H7 (cell line): ENCODE measurements around the gene GFER. TPM values are rescaled to one million over a fixed set of nuclear protein-coding genes. Genes with fewer than 3 reads are reported as not detected.

Experiments used
- DNase-seq: peaks from one replicate; pipeline ENCODE4 v3.0.0; 2012
- H3K27me3 ChIP-seq: 2 replicates; pipeline ENCODE4 v1.6.0; 2011; ENCODE audit warnings: mild to moderate bottlenecking, low read length; ENCODE audit not compliant: control insufficient read depth, insufficient read depth
- H3K36me3 ChIP-seq: replicated peaks from 2 replicates; pipeline ENCODE4 v1.5.1; 2011; ENCODE audit warnings: low read length; ENCODE audit not compliant: control insufficient read depth, insufficient read depth
- H3K4me3 ChIP-seq: 2 replicates; pipeline ENCODE4 v1.5.1; 2011; ENCODE audit warnings: low read depth, mild to moderate bottlenecking, control low read depth, low read length, moderate library complexity; ENCODE audit not compliant: insufficient read depth
- total RNA-seq: library from RNA; depleted of rRNA; stranded (reverse); fragments of >200 nt; shearing (Covaris generic); gene quantifications from 2 replicates; pipeline ENCODE4 v1.2.3, GENCODE V29; 2014; rRNA removed

GFER gene
- total RNA-seq, 1 experiment from 2014 or later, result 75.1 TPM

- H3K36me3 ChIP-seq, result no peaks in the 10 kb centered on the region
- H3K4me3 ChIP-seq, result no peak overlapping the region
- H3K27me3 ChIP-seq, result no peaks in the 10 kb centered on the region
- peak; percentile 76 for DNase-seq
These were observed 51.6 kb downstream of the GFER start for GRCh38 chr16:2035431-2036199.

- DNase-seq, result no peak
- H3K27me3 ChIP-seq, result no peaks in the 10 kb centered on the region
- no peaks in the 10 kb centered on the region for H3K36me3 ChIP-seq
- no peak overlapping the region for H3K4me3 ChIP-seq
These were observed 52.4 kb downstream of the GFER start for GRCh38 chr16:2036200-2036966.

GRCh38 chr16:2037115-2037514, 53.1 kb downstream of the GFER start:
- Histone ChIP-seq H3K27me3 (no peaks in the 10 kb centered on the region), H3K36me3 (no peaks in the 10 kb centered on the region), H3K4me3 (no peak overlapping the region)
- DNase-seq, result no peak

Other genes with a start within 250 kb of the GFER start
- 147 and 179 TPM in 2 replicates for gene NME3, start 212.7 kb upstream of the GFER start, total RNA-seq
- 12.7 and 15.3 TPM in 2 replicates for gene EME2, start 211.4 kb upstream of the GFER start, total RNA-seq
- gene MRPS34, start 211.1 kb upstream of the GFER start, total RNA-seq, result 304 and 324 TPM in 2 replicates
- 43.3 and 60.4 TPM in 2 replicates for gene SPSB3, start 201.6 kb upstream of the GFER start, total RNA-seq
- 138 and 152 TPM in 2 replicates for gene NUBP2, start 201.2 kb upstream of the GFER start, total RNA-seq
- not detected in 2 replicates for gene IGFALS, start 190.5 kb upstream of the GFER start, total RNA-seq
- 45.6 and 51.8 TPM in 2 replicates for gene HAGH, start 157.4 kb upstream of the GFER start, total RNA-seq
- 18.2 and 26.1 TPM in 2 replicates for gene FAHD1, start 157.0 kb upstream of the GFER start, total RNA-seq
- gene MEIOB, start 112.0 kb upstream of the GFER start, total RNA-seq, result 6.4 and 7.9 TPM in 2 replicates
- gene HS3ST6, start 65.8 kb upstream of the GFER start, total RNA-seq, result not detected in 2 replicates
- gene MSRB1, start 41.0 kb upstream of the GFER start, total RNA-seq, result 13.2 and 16.1 TPM in 2 replicates
- 0.44 TPM in 1 of 2 replicates, not detected in the other for gene RPL3L, start 29.5 kb upstream of the GFER start, total RNA-seq
- gene NDUFB10, start 24.7 kb upstream of the GFER start, total RNA-seq, result 305 and 403 TPM in 2 replicates
- 4,719 and 5,018 TPM in 2 replicates for gene RPS2, start 19.4 kb upstream of the GFER start, total RNA-seq
- not detected in 2 replicates for gene RNF151, start 17.3 kb upstream of the GFER start, total RNA-seq
- gene TBL3, start 12.1 kb upstream of the GFER start, total RNA-seq, result 91.7 and 104 TPM in 2 replicates
- 1.3 TPM in 1 of 2 replicates, not detected in the other for gene NOXO1, start 2.7 kb upstream of the GFER start, total RNA-seq
- gene SYNGR3, start 5.8 kb downstream of the GFER start, total RNA-seq, result 38.6 and 60.0 TPM in 2 replicates
- gene ZNF598, start 25.6 kb downstream of the GFER start, total RNA-seq, result 28.4 and 30.8 TPM in 2 replicates
- gene NPW, start 35.6 kb downstream of the GFER start, total RNA-seq, result 2.0 and 2.3 TPM in 2 replicates
- 14.0 and 17.1 TPM in 2 replicates for gene NHERF2, start 42.7 kb downstream of the GFER start, total RNA-seq
- gene NTHL1, start 63.6 kb downstream of the GFER start, total RNA-seq, result 104 and 108 TPM in 2 replicates
- gene TSC2, start 63.8 kb downstream of the GFER start, total RNA-seq, result 37.6 and 42.6 TPM in 2 replicates
- 45.6 and 64.4 TPM in 2 replicates for gene PKD1, start 151.7 kb downstream of the GFER start, total RNA-seq
- 9.2 and 10.7 TPM in 2 replicates for gene RAB26, start 164.4 kb downstream of the GFER start, total RNA-seq
- gene TRAF7, start 171.6 kb downstream of the GFER start, total RNA-seq, result 147 and 153 TPM in 2 replicates
- gene CASKIN1, start 212.4 kb downstream of the GFER start, total RNA-seq, result 1.5 and 2.0 TPM in 2 replicates
- 25.4 and 28.6 TPM in 2 replicates for gene MLST8, start 221.3 kb downstream of the GFER start, total RNA-seq
- 3.9 and 7.4 TPM in 2 replicates for gene BRICD5, start 226.7 kb downstream of the GFER start, total RNA-seq
- 42.5 and 57.4 TPM in 2 replicates for gene PGP, start 230.6 kb downstream of the GFER start, total RNA-seq
- 33.4 and 36.8 TPM in 2 replicates for gene E4F1, start 239.4 kb downstream of the GFER start, total RNA-seq